Testis (tissue), 2 donors: ENCODE data around the gene RAB28.

ENCODE experiments used
- POLR2A ChIP-seq: fragments of 450-650 bp; IDR thresholded peaks from one replicate; pipeline ENCODE4 v1.6.1; 2017; ENCODE audit warnings: antibody characterized with exemption, mild to moderate bottlenecking, moderate library complexity
- TF ChIP-seq, protein P1 (sequence below), 3 experiments: fragments of 450-650 bp in 2 of 3; fragments of 200-600 bp in 1 of 3; sonication (generic) in 1 of 3; IDR thresholded peaks; one replicate each; pipeline ENCODE4 v1.5.1; 2016 to 2019; ENCODE audit warnings: antibody characterized with exemption in 3 of 3, mild to moderate bottlenecking in 2 of 3, moderate library complexity in 1 of 3

DNA sequence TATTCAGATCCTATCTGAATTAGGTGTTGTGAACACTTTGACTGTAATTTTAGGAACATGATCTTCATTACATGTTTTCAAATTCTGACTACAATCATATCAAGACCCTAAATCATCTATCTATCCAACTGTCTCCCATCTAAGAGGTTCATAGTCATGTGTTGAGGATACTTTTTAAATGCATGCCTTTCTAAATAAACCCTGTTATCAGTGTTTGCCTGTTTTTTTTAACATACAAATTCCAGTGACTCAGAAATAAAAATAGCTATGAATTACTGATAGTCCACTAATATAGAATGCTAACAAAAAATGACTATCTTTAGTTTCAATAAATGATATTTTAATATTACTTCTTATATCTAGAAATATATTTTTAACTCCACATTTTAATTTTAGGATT lies 8.0 kb downstream of the RAB28 start:
- TF ChIP-seq, protein P1, sequence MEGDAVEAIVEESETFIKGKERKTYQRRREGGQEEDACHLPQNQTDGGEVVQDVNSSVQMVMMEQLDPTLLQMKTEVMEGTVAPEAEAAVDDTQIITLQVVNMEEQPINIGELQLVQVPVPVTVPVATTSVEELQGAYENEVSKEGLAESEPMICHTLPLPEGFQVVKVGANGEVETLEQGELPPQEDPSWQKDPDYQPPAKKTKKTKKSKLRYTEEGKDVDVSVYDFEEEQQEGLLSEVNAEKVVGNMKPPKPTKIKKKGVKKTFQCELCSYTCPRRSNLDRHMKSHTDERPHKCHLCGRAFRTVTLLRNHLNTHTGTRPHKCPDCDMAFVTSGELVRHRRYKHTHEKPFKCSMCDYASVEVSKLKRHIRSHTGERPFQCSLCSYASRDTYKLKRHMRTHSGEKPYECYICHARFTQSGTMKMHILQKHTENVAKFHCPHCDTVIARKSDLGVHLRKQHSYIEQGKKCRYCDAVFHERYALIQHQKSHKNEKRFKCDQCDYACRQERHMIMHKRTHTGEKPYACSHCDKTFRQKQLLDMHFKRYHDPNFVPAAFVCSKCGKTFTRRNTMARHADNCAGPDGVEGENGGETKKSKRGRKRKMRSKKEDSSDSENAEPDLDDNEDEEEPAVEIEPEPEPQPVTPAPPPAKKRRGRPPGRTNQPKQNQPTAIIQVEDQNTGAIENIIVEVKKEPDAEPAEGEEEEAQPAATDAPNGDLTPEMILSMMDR (IDR thresholded peaks at IDR 0.05) = no peak
- no peak for TF ChIP-seq POLR2A
